Jurkat, Clone E6-1 (cell line): ENCODE data around the gene AGAP1.
A peak's percentile ranks its signal among the peaks of the same experiment; 100 is the strongest.

Source experiments
- DNase-seq: peaks from one replicate; pipeline ENCODE4 v3.0.0-alpha.2; 2011; ENCODE audit warnings: low read depth, low spot score
- H3K4me3 ChIP-seq: 2 replicates; pipeline ENCODE4 v1.5.1; 2011; ENCODE audit warnings: mild to moderate bottlenecking, low read length, control low read depth, moderate library complexity

The AGAP1 gene

GRCh38 chr2:235705296-235705695, 211.5 kb downstream of the AGAP1 start:
- DNase-seq: no peak
- no peak overlapping the region for H3K4me3 ChIP-seq

GRCh38 chr2:235706506-235706905, 212.7 kb downstream of the AGAP1 start:
- no peak for DNase-seq
- H3K4me3 ChIP-seq: no peak overlapping the region

- H3K4me3 ChIP-seq: no peak overlapping the region
- no peak for DNase-seq
These were observed 213.7 kb downstream of the AGAP1 start for GRCh38 chr2:235707411-235708096.

GRCh38 chr2:235709124-235709813, 215.4 kb downstream of the AGAP1 start:
- no peak overlapping the region for H3K4me3 ChIP-seq
- DNase-seq: no peak

DNA sequence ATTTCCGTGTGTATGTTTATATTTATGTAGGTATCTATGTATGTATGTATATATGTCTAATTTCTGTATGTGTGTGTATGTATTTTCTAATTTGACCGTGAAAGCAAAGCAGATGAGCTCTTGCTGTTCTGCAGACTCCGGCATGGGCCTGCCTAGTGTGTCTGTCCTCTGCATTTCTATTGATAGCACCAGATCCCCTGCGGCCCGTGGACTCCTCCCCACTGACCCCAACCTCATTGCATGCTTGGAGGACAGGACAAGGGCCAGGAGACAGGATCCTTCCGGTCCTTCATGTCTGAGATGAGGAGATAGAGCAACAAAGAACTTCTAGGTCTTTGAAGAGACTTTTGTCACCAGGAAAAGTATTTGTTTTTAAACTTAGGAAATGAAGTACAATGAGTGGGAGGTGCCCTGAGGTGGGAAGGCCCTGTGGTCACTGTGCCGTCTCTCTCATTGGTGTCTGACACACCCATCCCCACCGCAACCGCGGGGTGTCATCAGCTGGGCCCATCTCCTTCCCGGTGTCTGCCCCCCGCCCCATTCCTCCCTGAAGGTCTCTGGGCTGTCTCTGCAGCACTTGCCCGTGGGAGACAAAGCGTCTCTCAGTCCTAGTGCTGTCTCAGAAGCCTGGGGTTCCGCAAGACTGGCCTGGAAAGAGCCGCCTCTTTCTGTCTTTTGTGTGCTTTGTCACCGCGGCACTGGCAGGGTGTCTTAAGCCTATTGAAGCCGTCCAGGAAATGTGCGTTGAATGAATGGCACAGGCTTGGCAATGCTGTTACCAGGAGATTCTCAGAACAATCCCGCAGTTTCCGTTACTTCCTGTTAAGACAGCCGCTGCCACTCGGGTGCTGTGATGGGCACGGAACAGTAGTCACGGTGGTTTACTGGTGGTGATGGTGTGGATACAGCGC, 216.4 kb downstream of the AGAP1 start:
- no peak overlapping the region for H3K4me3 ChIP-seq

DNA sequence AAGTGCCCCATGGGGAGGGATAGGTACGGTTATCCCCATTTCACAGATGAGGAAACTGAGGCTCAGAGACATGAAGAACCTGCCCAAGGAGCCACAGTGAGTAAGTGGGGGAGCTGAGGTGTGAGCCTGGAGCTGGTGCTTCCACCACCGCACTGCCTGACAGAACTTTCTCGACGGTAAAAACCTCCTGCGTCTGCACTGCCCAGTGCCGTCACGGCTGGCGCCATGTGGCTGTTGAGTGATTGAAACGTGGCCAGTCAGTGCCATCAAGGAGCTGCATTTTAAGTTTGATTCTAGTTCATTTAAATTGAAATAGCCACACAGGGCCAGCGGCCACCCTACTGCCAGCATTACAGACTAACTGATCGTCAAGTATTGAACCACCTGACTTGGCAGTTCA, 217.1 kb downstream of the AGAP1 start:
- no peak for DNase-seq
- H3K4me3 ChIP-seq: no peak overlapping the region

More for the DNA sequence above, 216.4 kb downstream of the AGAP1 start:
- peak; percentile 19 for DNase-seq

GRCh38 chr2:235711527-235711926, 217.7 kb downstream of the AGAP1 start:
- no peak for DNase-seq
- no peak overlapping the region for H3K4me3 ChIP-seq

DNA sequence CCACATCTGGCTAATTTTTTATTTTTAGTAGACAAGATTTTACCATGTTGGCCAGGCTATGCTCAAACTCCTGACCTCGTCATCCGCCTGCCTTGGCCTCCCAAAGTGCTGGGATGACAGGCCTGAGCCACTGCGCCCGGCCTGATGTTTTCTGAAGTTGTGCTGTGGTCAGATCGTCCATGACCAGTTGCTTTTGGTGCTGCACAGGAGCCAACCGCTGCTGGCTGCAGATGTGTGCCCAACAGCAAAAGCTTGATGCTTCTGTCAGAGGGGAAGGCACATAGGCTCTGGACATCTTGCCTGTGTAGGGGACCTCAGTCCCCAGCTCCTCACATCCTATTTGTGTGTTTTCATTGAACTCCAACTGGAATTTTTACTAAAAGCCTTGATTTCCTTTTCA, 218.3 kb downstream of the AGAP1 start:
- no peak overlapping the region for H3K4me3 ChIP-seq
- no peak for DNase-seq

DNA sequence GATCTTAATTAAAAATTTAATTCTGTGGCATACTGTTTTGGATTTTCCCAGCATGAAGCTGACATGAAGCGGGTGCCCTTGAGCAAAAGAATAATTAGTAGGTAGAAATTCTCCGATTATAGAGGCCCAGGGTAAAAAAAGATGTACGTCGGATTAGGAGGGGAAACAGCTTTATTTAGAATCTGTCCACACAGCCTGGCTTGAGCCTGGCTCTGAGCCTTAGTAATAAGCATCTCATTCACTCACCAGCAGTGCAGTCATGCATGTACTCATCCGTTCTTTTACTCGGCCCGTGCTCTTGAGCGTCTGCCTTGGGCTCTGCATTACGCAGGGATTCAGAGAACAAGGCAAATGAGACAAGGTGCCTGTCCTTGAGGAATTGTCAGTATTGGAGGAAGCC, 219.3 kb downstream of the AGAP1 start:
- no peak overlapping the region for H3K4me3 ChIP-seq
- no peak for DNase-seq

GRCh38 chr2:235715601-235716000, 221.8 kb downstream of the AGAP1 start:
- no peak overlapping the region for H3K4me3 ChIP-seq
- DNase-seq: no peak

- no peak for DNase-seq
- H3K4me3 ChIP-seq: no peak overlapping the region
These were observed 223.1 kb downstream of the AGAP1 start for GRCh38 chr2:235716875-235717496.

GRCh38 chr2:235719146-235719942, 225.5 kb downstream of the AGAP1 start:
- no peak overlapping the region for H3K4me3 ChIP-seq
- no peak for DNase-seq

GRCh38 chr2:235721625-235722024, 227.8 kb downstream of the AGAP1 start:
- DNase-seq: peak; percentile 25
- no peak overlapping the region for H3K4me3 ChIP-seq

DNA sequence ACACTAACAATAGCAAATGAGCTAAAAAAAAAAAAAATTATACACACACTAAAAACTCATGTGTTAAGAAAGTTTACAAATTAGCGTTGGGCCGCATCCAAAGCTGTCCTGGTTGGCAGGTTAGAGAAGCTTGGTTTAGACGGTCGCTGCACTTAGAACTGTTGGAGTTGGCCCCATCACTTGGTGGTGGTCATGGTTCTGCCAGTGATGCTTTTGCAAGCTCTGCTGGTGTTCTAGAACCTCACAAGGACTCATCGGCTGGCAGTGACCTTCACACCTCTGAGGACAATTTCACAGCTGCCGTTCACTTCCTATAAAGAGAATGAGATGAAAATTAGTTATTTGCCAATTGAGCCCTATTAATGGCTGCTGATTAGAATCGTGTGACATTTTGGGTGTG, 229.0 kb downstream of the AGAP1 start:
- no peak for DNase-seq
- no peak overlapping the region for H3K4me3 ChIP-seq

DNA sequence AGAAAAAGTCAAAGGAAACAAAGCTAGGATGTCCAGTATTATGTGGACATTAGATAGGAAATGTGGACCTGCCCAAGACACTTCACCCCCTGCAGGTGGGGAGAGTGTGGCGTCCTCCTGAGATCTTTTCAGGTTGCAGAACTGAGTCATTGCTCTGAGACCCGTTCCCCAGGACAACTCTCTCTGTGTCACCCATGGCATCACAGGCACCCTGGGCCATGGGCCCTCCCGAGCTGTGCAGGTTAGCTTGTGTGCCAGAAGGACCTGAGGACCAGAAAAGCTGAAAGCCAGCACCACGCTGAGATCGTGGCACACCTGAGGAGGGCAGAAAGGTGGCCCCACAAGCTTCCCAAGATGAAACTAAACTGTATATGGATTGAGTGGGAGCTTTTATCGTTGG, 229.5 kb downstream of the AGAP1 start:
- no peak for DNase-seq
- no peak overlapping the region for H3K4me3 ChIP-seq

GRCh38 chr2:235723811-235724465, 230.1 kb downstream of the AGAP1 start:
- H3K4me3 ChIP-seq: no peak overlapping the region
- no peak for DNase-seq

- no peak for DNase-seq
- no peak overlapping the region for H3K4me3 ChIP-seq
These were observed 231.2 kb downstream of the AGAP1 start for GRCh38 chr2:235725016-235725489.

- DNase-seq: no peak
- H3K4me3 ChIP-seq: no peak overlapping the region
These were observed 232.0 kb downstream of the AGAP1 start for GRCh38 chr2:235725841-235726240.
